ENCODE results near the gene IFIH1.

Gene IFIH1

GRCh38 chr2:162301151-162301804, 17.2 kb downstream of the IFIH1 start:
- no peak for DNase-seq (ENCODE audit: low spot score)

GRCh38 chr2:162300266-162300665, 18.2 kb downstream of the IFIH1 start:
- H3K27me3 ChIP-seq (ENCODE audit: insufficient read depth, poor library complexity, severe bottlenecking) = no peaks in the 10 kb centered on the region
- H3K27ac ChIP-seq (ENCODE audit: poor library complexity, severe bottlenecking) = no peak overlapping the region
- no peaks in the 10 kb centered on the region for H3K36me3 ChIP-seq (ENCODE audit: low read depth)
- ATAC-seq (ENCODE audit: low read depth) (no peak), DNase-seq (ENCODE audit: low spot score) (no peak)
- H3K4me1 ChIP-seq (ENCODE audit: insufficient read depth, poor library complexity, severe bottlenecking) = peaks cover 14% of the 10 kb centered on the region
- no peak overlapping the region for H3K4me3 ChIP-seq (ENCODE audit: severe bottlenecking)
- H3K9me3 ChIP-seq (ENCODE audit: severe bottlenecking) = no peaks in the 10 kb centered on the region
- TF ChIP-seq CTCF (IDR thresholded peaks at IDR 0.05; ENCODE audit: poor library complexity, severe bottlenecking) = no peak

More at GRCh38 chr2:162301151-162301804, 17.2 kb downstream of the IFIH1 start:
- peak; percentile 63 for ATAC-seq (ENCODE audit: low read depth)
- peaks cover 14% of the 10 kb centered on the region for H3K4me1 ChIP-seq (ENCODE audit: insufficient read depth, poor library complexity, severe bottlenecking)
- H3K9me3 ChIP-seq (ENCODE audit: severe bottlenecking) = no peaks in the 10 kb centered on the region
- no peak overlapping the region for H3K4me3 ChIP-seq (ENCODE audit: severe bottlenecking)
- no peaks in the 10 kb centered on the region for H3K27me3 ChIP-seq (ENCODE audit: insufficient read depth, poor library complexity, severe bottlenecking)
- no peaks in the 10 kb centered on the region for H3K36me3 ChIP-seq (ENCODE audit: low read depth)
- peak; percentile 92 for TF ChIP-seq CTCF (IDR thresholded peaks at IDR 0.05; ENCODE audit: poor library complexity, severe bottlenecking)
- H3K27ac ChIP-seq (ENCODE audit: poor library complexity, severe bottlenecking) = no peak overlapping the region

- ATAC-seq (ENCODE audit: low read depth) (no peak), DNase-seq (ENCODE audit: low spot score) (no peak)
- no peak for TF ChIP-seq CTCF (IDR thresholded peaks at IDR 0.05; ENCODE audit: poor library complexity, severe bottlenecking)
- Histone ChIP-seq H3K4me1 (ENCODE audit: insufficient read depth, poor library complexity, severe bottlenecking) (peaks cover 17% of the 10 kb centered on the region), H3K9me3 (ENCODE audit: severe bottlenecking) (no peaks in the 10 kb centered on the region), H3K4me3 (ENCODE audit: severe bottlenecking) (no peak overlapping the region), H3K36me3 (ENCODE audit: low read depth) (no peaks in the 10 kb centered on the region), H3K27ac (ENCODE audit: poor library complexity, severe bottlenecking) (no peak overlapping the region), H3K27me3 (ENCODE audit: insufficient read depth, poor library complexity, severe bottlenecking) (no peaks in the 10 kb centered on the region)
Measured at GRCh38 chr2:162298669-162299335, 19.7 kb downstream of the IFIH1 start.

- Histone ChIP-seq H3K4me1 (ENCODE audit: insufficient read depth, poor library complexity, severe bottlenecking) (peaks cover 25% of the 10 kb centered on the region), H3K4me3 (ENCODE audit: severe bottlenecking) (no peak overlapping the region), H3K36me3 (ENCODE audit: low read depth) (no peaks in the 10 kb centered on the region), H3K9me3 (ENCODE audit: severe bottlenecking) (no peaks in the 10 kb centered on the region), H3K27me3 (ENCODE audit: insufficient read depth, poor library complexity, severe bottlenecking) (no peaks in the 10 kb centered on the region), H3K27ac (ENCODE audit: poor library complexity, severe bottlenecking) (no peak overlapping the region)
- peak; percentile 87 for TF ChIP-seq CTCF (IDR thresholded peaks at IDR 0.05; ENCODE audit: poor library complexity, severe bottlenecking)
- 0 out of 3 replicates have a peak, but pooled peaks have one; percentile 35 for ATAC-seq (ENCODE audit: low read depth)
- DNase-seq (ENCODE audit: low spot score) = no peak
Measured at GRCh38 chr2:162297925-162298552, 20.4 kb downstream of the IFIH1 start.
